Raji (cell line): ENCODE measurements around the gene SPACDR.

Experiments used
- POLR2A ChIP-seq: IDR thresholded peaks from 2 replicates; pipeline ENCODE4 v1.6.1; 2011; ENCODE audit warnings: low read depth, low read length, control low read depth; ENCODE audit not compliant: insufficient read depth

SPACDR gene

GRCh38 chr7:100413346-100413745, 50.7 kb downstream of the SPACDR start:
- TF ChIP-seq POLR2A: no peak

- no peak for TF ChIP-seq POLR2A
Measured at GRCh38 chr7:100411101-100411500, 53.0 kb downstream of the SPACDR start.

GRCh38 chr7:100407285-100408180, 56.5 kb downstream of the SPACDR start:
- no peak for TF ChIP-seq POLR2A

- no peak for TF ChIP-seq POLR2A
Measured at GRCh38 chr7:100406767-100407166, 57.3 kb downstream of the SPACDR start.
